Measurements from ENCODE around the gene GPR18. TPM values are rescaled to one million over a fixed set of nuclear protein-coding genes. Genes with fewer than 3 reads are reported as not detected.

Gene GPR18
- polyA plus RNA-seq, 3 donors = 1.7 to 3.8 (median 2.2) TPM

- H3K9me3 Mint-ChIP-seq = no peaks in the 10 kb centered on the region
- Histone ChIP-seq H3K27ac (ENCODE audit: low read depth in 1 of 2, low read length in 2 of 2) (peak overlapping the region in 1 of 2 donors; percentile 74), H3K4me3 (replicated peaks in 1 of 3; ENCODE audit: low read depth in 2 of 3, low read length in 3 of 3) (no peak overlapping the region), H3K27me3 (ENCODE audit: control insufficient read depth in 2 of 2, insufficient read depth in 2 of 2, low read length in 2 of 2) (no peaks in the 10 kb centered on the region), H3K9ac (ENCODE audit: insufficient read depth, low read length, poor library complexity, severe bottlenecking) (no peak overlapping the region), H3K36me3 (replicated peaks in 1 of 2; ENCODE audit: control insufficient read depth in 1 of 2, insufficient read depth in 2 of 2, low read length in 2 of 2) (no peaks in the 10 kb centered on the region), H3K79me2 (ENCODE audit: insufficient read depth, low read length) (peaks cover 80% of the 10 kb centered on the region), H3K9me3 (replicated peaks in 1 of 2; ENCODE audit: control insufficient read depth in 1 of 2, insufficient read depth in 1 of 2, low read length in 2 of 2) (no peaks in the 10 kb centered on the region), H3K4me2 (replicated peaks; ENCODE audit: extremely low read depth, low read length, poor library complexity, severe bottlenecking) (no peak overlapping the region), H3K4me1 (ENCODE audit: control insufficient read depth in 1 of 2, insufficient read depth in 2 of 2, low read length in 2 of 2) (peaks cover 77 to 86% of the 10 kb centered on the region in 2 donors), H4K20me1 (ENCODE audit: insufficient read depth, low read length) (no peaks in the 10 kb centered on the region), H2AFZ (ENCODE audit: insufficient read depth, low read depth, low read length, poor library complexity, severe bottlenecking) (no peak overlapping the region)
- H3K27ac Mint-ChIP-seq = peak overlapping the region in 5 of 7 donors; percentile 26 to 94 (median 78)
- H3K4me1 Mint-ChIP-seq = peaks cover 80% of the 10 kb centered on the region
- H3K4me3 Mint-ChIP-seq = no peak overlapping the region
- TF ChIP-seq CTCF (IDR thresholded peaks at IDR 0.05) = no peak
- H3K36me3 Mint-ChIP-seq = peaks cover 29 to 36% of the 10 kb centered on the region in 2 donors
- no peak for DNase-seq
- intact Hi-C loops (cut with micrococcal nuclease) = loop anchor here in 1 of 2 donors (10.0 kb wide), 1 partner anchor 87 kb away; no protein-coding TSS in a partner anchor
- WGBS (ENCODE audit: insufficient coverage) = no CpG with 5 or more reads among the region's 4 CpGs
- no peaks in the 10 kb centered on the region for H3K27me3 Mint-ChIP-seq (ENCODE audit: low read depth in 3 of 3)
Observed at GRCh38 chr13:99287551-99287950, 29.4 kb upstream of the GPR18 start.

- H3K27me3 ChIP-seq (ENCODE audit: control insufficient read depth in 2 of 2, insufficient read depth in 2 of 2, low read length in 2 of 2) = no peaks in the 10 kb centered on the region
- 97% methylated on average over 9 of the region's 10 CpGs for WGBS (ENCODE audit: insufficient coverage)
- no peak overlapping the region for H2AFZ ChIP-seq (ENCODE audit: insufficient read depth, low read depth, low read length, poor library complexity, severe bottlenecking)
- H3K27me3 Mint-ChIP-seq (ENCODE audit: low read depth in 3 of 3) = peaks cover 0 to 2% (median 0%) of the 10 kb centered on the region in 3 donors
- H3K9ac ChIP-seq (ENCODE audit: insufficient read depth, low read length, poor library complexity, severe bottlenecking) = no peak overlapping the region
- H3K36me3 ChIP-seq (replicated peaks in 1 of 2; ENCODE audit: control insufficient read depth in 1 of 2, insufficient read depth in 2 of 2, low read length in 2 of 2) = no peaks in the 10 kb centered on the region
- no peak overlapping the region for H3K4me3 Mint-ChIP-seq
- peaks cover 28 to 35% of the 10 kb centered on the region in 2 donors for H3K36me3 Mint-ChIP-seq
- no peaks in the 10 kb centered on the region for H3K9me3 ChIP-seq (replicated peaks in 1 of 2; ENCODE audit: control insufficient read depth in 1 of 2, insufficient read depth in 1 of 2, low read length in 2 of 2)
- intact Hi-C loops (cut with micrococcal nuclease) = loop anchor here in 1 of 2 donors (10.0 kb wide), 1 partner anchor 89 kb away; no protein-coding TSS in a partner anchor
- TF ChIP-seq CTCF (IDR thresholded peaks at IDR 0.05) = no peak
- DNase-seq = no peak
- H3K9me3 Mint-ChIP-seq = no peaks in the 10 kb centered on the region
- peaks cover 61% of the 10 kb centered on the region for H3K79me2 ChIP-seq (ENCODE audit: insufficient read depth, low read length)
- no peak overlapping the region for H3K4me2 ChIP-seq (replicated peaks; ENCODE audit: extremely low read depth, low read length, poor library complexity, severe bottlenecking)
- H3K4me1 ChIP-seq (ENCODE audit: control insufficient read depth in 1 of 2, insufficient read depth in 2 of 2, low read length in 2 of 2) = peaks cover 87 to 97% of the 10 kb centered on the region in 2 donors
- H3K4me3 ChIP-seq (replicated peaks in 1 of 3; ENCODE audit: low read depth in 2 of 3, low read length in 3 of 3) = no peak overlapping the region
- peaks cover 91% of the 10 kb centered on the region for H3K4me1 Mint-ChIP-seq
- H3K27ac Mint-ChIP-seq = peak overlapping the region in 5 of 7 donors; percentile 42 to 98 (median 62)
- peak overlapping the region in 1 of 2 donors; percentile 21 for H3K27ac ChIP-seq (ENCODE audit: low read depth in 1 of 2, low read length in 2 of 2)
- H4K20me1 ChIP-seq (ENCODE audit: insufficient read depth, low read length) = no peaks in the 10 kb centered on the region
Observed at GRCh38 chr13:99285432-99286182, 27.4 kb upstream of the GPR18 start.

Data from CD14-positive monocyte (primary cell).